Ovary (tissue), 3 donors: ENCODE measurements around the gene ASIC2.

Source experiments
- EP300 ChIP-seq: sonication (generic); formaldehyde crosslinking; IDR thresholded peaks from one replicate; pipeline ENCODE4 v1.6.1; 2017; ENCODE audit warnings: antibody characterized with exemption
- TF ChIP-seq, protein P1 (sequence below), 3 donors: fragments of 450-650 bp in 2 of 3; fragments of 200-600 bp in 1 of 3; IDR thresholded peaks; one replicate each; pipeline versions ENCODE4 v1.5.1 to v1.8.0; 2016 to 2022; ENCODE audit warnings: antibody characterized with exemption in 3 of 3, mild to moderate bottlenecking in 1 of 3
- donor health status: DM: no; HTN: no; CAD: no.

GRCh38 chr17:33316746-33317145 lies 23.7 kb upstream of the ASIC2 start:
- no peak for TF ChIP-seq EP300
- TF ChIP-seq, protein P1, sequence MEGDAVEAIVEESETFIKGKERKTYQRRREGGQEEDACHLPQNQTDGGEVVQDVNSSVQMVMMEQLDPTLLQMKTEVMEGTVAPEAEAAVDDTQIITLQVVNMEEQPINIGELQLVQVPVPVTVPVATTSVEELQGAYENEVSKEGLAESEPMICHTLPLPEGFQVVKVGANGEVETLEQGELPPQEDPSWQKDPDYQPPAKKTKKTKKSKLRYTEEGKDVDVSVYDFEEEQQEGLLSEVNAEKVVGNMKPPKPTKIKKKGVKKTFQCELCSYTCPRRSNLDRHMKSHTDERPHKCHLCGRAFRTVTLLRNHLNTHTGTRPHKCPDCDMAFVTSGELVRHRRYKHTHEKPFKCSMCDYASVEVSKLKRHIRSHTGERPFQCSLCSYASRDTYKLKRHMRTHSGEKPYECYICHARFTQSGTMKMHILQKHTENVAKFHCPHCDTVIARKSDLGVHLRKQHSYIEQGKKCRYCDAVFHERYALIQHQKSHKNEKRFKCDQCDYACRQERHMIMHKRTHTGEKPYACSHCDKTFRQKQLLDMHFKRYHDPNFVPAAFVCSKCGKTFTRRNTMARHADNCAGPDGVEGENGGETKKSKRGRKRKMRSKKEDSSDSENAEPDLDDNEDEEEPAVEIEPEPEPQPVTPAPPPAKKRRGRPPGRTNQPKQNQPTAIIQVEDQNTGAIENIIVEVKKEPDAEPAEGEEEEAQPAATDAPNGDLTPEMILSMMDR (IDR thresholded peaks at IDR 0.05): no peak
